ENCODE results near the gene TMEM52B. TPM values are rescaled to one million over a fixed set of nuclear protein-coding genes. Genes with fewer than 3 reads are reported as not detected.

The TMEM52B gene
- total RNA-seq, 1 experiment from 2014 or later: not detected

DNA sequence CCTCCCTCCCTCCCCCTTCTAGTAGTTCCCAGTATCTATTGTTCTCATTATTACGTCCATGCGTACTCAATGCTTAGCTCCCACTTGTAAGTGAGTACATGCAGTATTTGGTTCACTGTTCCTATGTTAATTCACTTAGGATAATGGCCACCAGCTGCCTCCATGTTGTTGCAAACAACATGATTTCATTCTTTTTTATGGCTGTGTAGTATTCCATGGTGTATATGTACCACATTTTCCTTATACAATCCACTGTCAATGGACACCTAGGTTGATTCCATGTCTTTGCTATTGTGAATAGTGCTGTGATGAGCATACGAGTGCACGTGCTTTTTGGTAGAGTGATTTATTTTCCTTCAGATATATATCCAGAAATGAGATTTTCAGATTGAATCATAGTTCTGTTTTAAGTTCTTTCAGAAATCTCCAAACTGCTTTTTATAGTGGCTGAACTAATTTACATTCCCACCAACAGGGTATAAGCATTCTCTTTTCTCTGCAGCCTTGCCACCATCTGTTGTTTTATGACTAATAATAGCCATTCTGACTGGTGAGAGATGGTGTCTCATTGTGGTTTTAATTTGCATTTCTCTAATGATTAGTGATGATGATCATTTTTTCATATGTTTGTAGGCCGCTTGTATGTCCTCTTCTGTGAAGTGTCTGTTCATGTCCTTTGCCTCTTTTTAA lies 31.0 kb upstream of the TMEM52B start:
- H3K4me1 Mint-ChIP-seq (ENCODE audit: low read depth, unreplicated experiment): no peaks in the 10 kb centered on the region
- DNase-seq: no peak
- no TSS peak for BruUV-seq (replicated peaks)
- no peak overlapping the region for H3K4me3 Mint-ChIP-seq (ENCODE audit: low read depth, unreplicated experiment)
- TF ChIP-seq, protein P1, sequence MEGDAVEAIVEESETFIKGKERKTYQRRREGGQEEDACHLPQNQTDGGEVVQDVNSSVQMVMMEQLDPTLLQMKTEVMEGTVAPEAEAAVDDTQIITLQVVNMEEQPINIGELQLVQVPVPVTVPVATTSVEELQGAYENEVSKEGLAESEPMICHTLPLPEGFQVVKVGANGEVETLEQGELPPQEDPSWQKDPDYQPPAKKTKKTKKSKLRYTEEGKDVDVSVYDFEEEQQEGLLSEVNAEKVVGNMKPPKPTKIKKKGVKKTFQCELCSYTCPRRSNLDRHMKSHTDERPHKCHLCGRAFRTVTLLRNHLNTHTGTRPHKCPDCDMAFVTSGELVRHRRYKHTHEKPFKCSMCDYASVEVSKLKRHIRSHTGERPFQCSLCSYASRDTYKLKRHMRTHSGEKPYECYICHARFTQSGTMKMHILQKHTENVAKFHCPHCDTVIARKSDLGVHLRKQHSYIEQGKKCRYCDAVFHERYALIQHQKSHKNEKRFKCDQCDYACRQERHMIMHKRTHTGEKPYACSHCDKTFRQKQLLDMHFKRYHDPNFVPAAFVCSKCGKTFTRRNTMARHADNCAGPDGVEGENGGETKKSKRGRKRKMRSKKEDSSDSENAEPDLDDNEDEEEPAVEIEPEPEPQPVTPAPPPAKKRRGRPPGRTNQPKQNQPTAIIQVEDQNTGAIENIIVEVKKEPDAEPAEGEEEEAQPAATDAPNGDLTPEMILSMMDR (IDR thresholded peaks at IDR 0.05; ENCODE audit: unreplicated experiment): no peak
- H3K27ac Mint-ChIP-seq (ENCODE audit: unreplicated experiment): no peak overlapping the region
- no peaks in the 10 kb centered on the region for H3K36me3 Mint-ChIP-seq (ENCODE audit: insufficient read depth, unreplicated experiment)
- H3K27me3 Mint-ChIP-seq (ENCODE audit: unreplicated experiment): no peaks in the 10 kb centered on the region
- intact Hi-C loops (cut with micrococcal nuclease; ENCODE audit: unreplicated experiment): no loop called here
- no peaks in the 10 kb centered on the region for H3K9me3 Mint-ChIP-seq (ENCODE audit: low read depth, unreplicated experiment)
- CTCF ChIA-PET: no interaction called here

DNA sequence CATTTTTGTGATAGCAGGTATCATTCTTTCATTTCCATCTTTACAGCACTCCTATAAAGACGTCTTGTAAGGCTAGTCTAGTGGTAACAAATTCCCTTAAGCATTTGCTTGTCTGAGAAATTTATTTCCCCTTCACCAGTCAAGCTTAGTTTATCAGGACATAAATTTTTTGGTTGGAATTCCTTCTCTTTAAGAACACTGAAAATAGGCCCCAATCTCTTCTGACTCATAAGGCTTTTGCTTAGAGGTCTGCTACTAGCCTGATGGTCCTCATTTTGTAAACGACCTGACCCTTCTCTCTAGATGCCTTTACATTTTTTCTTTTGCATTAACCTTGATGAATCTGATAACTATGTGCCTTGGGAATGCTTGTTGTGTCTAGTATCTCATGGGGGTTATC lies 27.2 kb upstream of the TMEM52B start:
- H3K9me3 Mint-ChIP-seq (ENCODE audit: low read depth, unreplicated experiment): no peaks in the 10 kb centered on the region

DNA sequence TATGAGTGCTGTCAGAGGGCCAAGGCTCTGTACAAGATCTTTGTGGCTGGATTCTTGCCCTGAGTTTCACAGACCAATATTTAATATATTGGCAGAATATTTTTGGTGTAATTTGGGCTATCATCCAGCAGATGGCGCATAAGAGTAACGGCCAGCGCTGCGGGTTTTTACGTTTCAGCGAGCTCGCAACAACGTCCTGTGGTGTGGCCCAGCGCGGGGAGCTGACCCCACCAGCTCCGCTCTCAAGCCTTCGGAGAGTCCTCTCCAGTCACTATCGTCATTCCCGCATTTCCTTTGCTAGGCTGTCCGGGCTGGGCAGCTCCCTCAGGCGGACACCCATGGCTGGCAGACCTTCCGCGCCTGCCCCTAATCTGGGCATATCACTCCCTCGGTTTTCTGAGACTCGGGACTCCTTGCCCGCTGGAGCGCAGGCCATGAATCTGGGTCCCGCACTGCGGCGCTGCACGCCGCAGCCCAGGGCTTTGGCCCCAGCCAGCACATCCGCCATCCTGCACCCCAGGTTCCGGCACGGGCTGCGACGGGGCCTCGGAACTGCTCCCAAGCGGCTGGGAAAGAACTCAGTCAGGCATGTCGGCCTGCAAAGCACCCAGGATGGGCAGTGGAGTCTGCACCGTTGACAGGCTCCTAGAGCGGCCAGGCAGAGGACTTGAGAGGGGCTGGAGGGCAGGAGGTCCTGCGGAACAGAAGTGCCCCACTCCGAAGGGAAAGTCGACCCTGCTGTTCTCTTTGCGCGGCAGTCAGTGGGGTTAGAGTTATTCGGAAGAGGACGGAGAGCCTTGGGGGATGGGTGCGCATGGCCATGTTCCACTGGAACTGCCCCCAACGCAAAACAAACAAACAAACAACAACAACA lies 25.3 kb upstream of the TMEM52B start:
- no TSS peak for BruUV-seq (replicated peaks)
- peak; percentile 67 for DNase-seq
- TF ChIP-seq, protein P1 (IDR thresholded peaks at IDR 0.05; ENCODE audit: unreplicated experiment): peak; percentile 84
- CTCF ChIA-PET: interaction anchor here (0.6 to 1.4 kb wide), 11 partner anchors 11 to 410 kb away, joined by 3 to 12 read pairs (median 3); partner anchors contain the start of genes CLEC12B and OLR1
- Mint-ChIP-seq H3K36me3 (ENCODE audit: insufficient read depth, unreplicated experiment) (peaks cover 11% of the 10 kb centered on the region), H3K4me3 (ENCODE audit: low read depth, unreplicated experiment) (peak overlapping the region; percentile 95), H3K27ac (ENCODE audit: unreplicated experiment) (peak overlapping the region; percentile 86), H3K9me3 (ENCODE audit: low read depth, unreplicated experiment) (no peaks in the 10 kb centered on the region), H3K27me3 (ENCODE audit: unreplicated experiment) (no peaks in the 10 kb centered on the region), H3K4me1 (ENCODE audit: low read depth, unreplicated experiment) (peaks cover 11% of the 10 kb centered on the region)
- intact Hi-C loops (cut with micrococcal nuclease; ENCODE audit: unreplicated experiment): loop anchor here (1.0 to 5.0 kb wide), 2 partner anchors 37 to 409 kb away; no protein-coding TSS in a partner anchor

More for the DNA sequence above, 27.2 kb upstream of the TMEM52B start:
- CTCF ChIA-PET: no interaction called here
- no peaks in the 10 kb centered on the region for H3K27me3 Mint-ChIP-seq (ENCODE audit: unreplicated experiment)
- no TSS peak for BruUV-seq (replicated peaks)
- intact Hi-C loops (cut with micrococcal nuclease; ENCODE audit: unreplicated experiment): loop anchor here (5.0 kb wide), 1 partner anchor 411 kb away; no protein-coding TSS in a partner anchor
- H3K4me3 Mint-ChIP-seq (ENCODE audit: low read depth, unreplicated experiment): no peak overlapping the region
- TF ChIP-seq, protein P1 (IDR thresholded peaks at IDR 0.05; ENCODE audit: unreplicated experiment): no peak
- H3K36me3 Mint-ChIP-seq (ENCODE audit: insufficient read depth, unreplicated experiment): peaks cover 11% of the 10 kb centered on the region
- DNase-seq: no peak
- peaks cover 11% of the 10 kb centered on the region for H3K4me1 Mint-ChIP-seq (ENCODE audit: low read depth, unreplicated experiment)
- no peak overlapping the region for H3K27ac Mint-ChIP-seq (ENCODE audit: unreplicated experiment)

DNA sequence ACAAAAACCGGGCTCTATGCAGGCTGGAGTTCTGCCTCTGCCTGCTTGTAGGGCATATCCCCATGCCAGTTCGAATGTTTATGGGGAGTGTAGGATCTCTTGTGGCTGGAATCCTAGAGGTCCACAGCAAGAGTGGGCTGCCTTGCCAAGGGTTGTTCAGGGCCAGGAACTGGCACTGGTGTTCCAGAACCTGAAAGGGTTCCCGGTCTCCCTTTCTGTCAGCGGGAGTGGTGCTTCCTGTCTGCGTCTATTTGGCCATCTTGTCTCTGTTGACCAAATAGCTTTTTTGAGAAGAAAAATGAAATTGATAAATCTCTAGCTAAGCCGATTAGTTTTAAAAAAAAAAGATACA lies 24.7 kb upstream of the TMEM52B start:
- peaks cover 11% of the 10 kb centered on the region for H3K36me3 Mint-ChIP-seq (ENCODE audit: insufficient read depth, unreplicated experiment)
- H3K9me3 Mint-ChIP-seq (ENCODE audit: low read depth, unreplicated experiment): no peaks in the 10 kb centered on the region
- peaks cover 4% of the 10 kb centered on the region for H3K27me3 Mint-ChIP-seq (ENCODE audit: unreplicated experiment)
- no peak for DNase-seq
- intact Hi-C loops (cut with micrococcal nuclease; ENCODE audit: unreplicated experiment): loop anchor here (5.0 kb wide), 1 partner anchor 408 kb away; no protein-coding TSS in a partner anchor
- H3K4me1 Mint-ChIP-seq (ENCODE audit: low read depth, unreplicated experiment): peaks cover 11% of the 10 kb centered on the region
- peak overlapping the region; percentile 95 for H3K4me3 Mint-ChIP-seq (ENCODE audit: low read depth, unreplicated experiment)
- CTCF ChIA-PET: no interaction called here
- TF ChIP-seq, protein P1 (IDR thresholded peaks at IDR 0.05; ENCODE audit: unreplicated experiment): no peak
- no TSS peak for BruUV-seq (replicated peaks)
- no peak overlapping the region for H3K27ac Mint-ChIP-seq (ENCODE audit: unreplicated experiment)
